K562 (cell line): ENCODE results near the gene TMTC2.

Source experiments
- CBX5 ChIP-seq: IDR thresholded peaks from 2 replicates; pipeline ENCODE4 v1.6.1; 2014; ENCODE audit warnings: low read depth, borderline replicate concordance
- CTCF ChIP-seq, 3 experiments: IDR thresholded peaks in 2 of 3; conservative IDR thresholded peaks in 1 of 3; 2 replicates each; pipeline ENCODE4 v1.5.1; 2011 to 2012; ENCODE audit warnings: low read length in 3 of 3, mild to moderate bottlenecking in 3 of 3, control low read depth in 2 of 3, improper control_type of control experiment in 1 of 3, inconsistent platforms in 1 of 3, low read depth in 1 of 3, mixed read lengths in 1 of 3, moderate library complexity in 1 of 3; ENCODE audit not compliant: insufficient read depth in 2 of 3
- EP300 ChIP-seq: IDR thresholded peaks from 2 replicates; pipeline ENCODE4 v1.6.1; 2012; ENCODE audit warnings: low read length, improper control_type of control experiment
- HNRNPUL1 ChIP-seq: fragments of 200-400 bp; formaldehyde crosslinking; IDR thresholded peaks from 2 replicates; pipeline ENCODE4 v1.6.1; 2017; ENCODE audit warnings: low read length
- POLR2A ChIP-seq: fragments of 450-650 bp; conservative IDR thresholded peaks from 2 replicates; pipeline ENCODE4 v1.6.1; 2016
- SMARCC2 ChIP-seq: fragments of 450-650 bp; IDR thresholded peaks from 2 replicates; pipeline ENCODE4 v1.6.1; 2017; ENCODE audit warnings: antibody characterized with exemption, moderate library complexity, mild to moderate bottlenecking, low read depth
- SMARCE1 ChIP-seq: fragments of 450-650 bp; IDR thresholded peaks from 2 replicates; pipeline ENCODE4 v1.7.1; 2016; ENCODE audit warnings: mild to moderate bottlenecking
- ZBTB12 ChIP-seq: fragments of 250-450 bp; sonication (Bioruptor Pico); IDR thresholded peaks from 2 replicates; pipeline ENCODE4 v1.4.0; 2020
- ZNF584 ChIP-seq: fragments of 200-800 bp; sonication (Bioruptor generic); IDR thresholded peaks from 2 replicates; pipeline ENCODE4 v1.6.1; 2016; ENCODE audit warnings: low read depth, mild to moderate bottlenecking, missing genetic modification characterization, missing compliant biosample characterization

- TF ChIP-seq CBX5 (no peak), POLR2A (no peak), ZNF584 (CRISPR knock-in tag) (no peak), EP300 (no peak), CTCF (IDR thresholded peaks at IDR 0.05 in 2 of 3, conservative IDR thresholded peaks at IDR 0.05 in 1 of 3; ENCODE audit: insufficient read depth in 2 of 3, low read depth in 1 of 3, low read length in 3 of 3) (no peak), SMARCC2 (no peak), SMARCE1 (no peak), HNRNPUL1 (no peak), ZBTB12 (no peak)
These were observed 388.8 kb downstream of the TMTC2 start for GRCh38 chr12:83075471-83075870.
